ENCODE results near the gene PALS2. TPM values are rescaled to one million over a fixed set of nuclear protein-coding genes. Genes with fewer than 3 reads are reported as not detected.

Gene PALS2
- total and polyA plus RNA-seq, 9 of the 15 experiments (the other 6 are each of a cell fraction or from before 2014, with no cell fraction given) = 5.9 to 35.0 (median 17.7) TPM

DNA sequence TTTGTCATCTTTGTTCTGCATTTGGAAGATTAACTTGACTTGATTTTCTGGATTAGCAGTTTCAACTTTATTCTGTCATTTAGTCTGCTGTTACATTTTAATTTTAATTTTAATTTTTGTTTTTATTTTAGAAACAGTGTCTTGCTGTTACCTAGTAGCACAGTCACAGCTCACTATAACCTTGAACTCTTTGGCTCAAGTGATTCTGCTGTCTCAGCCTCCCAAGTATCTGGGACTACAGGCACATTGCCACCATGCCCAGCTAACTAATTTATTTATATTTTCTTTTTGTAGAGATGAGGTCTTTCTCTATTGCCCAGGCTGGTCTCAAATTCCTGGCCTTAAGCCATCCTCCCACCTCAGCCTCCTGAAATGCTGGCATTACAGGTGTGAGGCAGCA is 35.3 kb downstream of the PALS2 start:
- BruUV-seq (replicated peaks) = no TSS peak
- Histone ChIP-seq H3K4me2 (ENCODE audit: insufficient read depth, low read length) (no peak overlapping the region), H2AFZ (ENCODE audit: low read depth, low read length) (no peak overlapping the region), H3K9me3 (replicated peaks; ENCODE audit: control insufficient read depth, insufficient read depth, low read depth, low read length) (no peaks in the 10 kb centered on the region), H3K79me2 (ENCODE audit: control insufficient read depth, insufficient read depth, low read length) (peaks cover 48% of the 10 kb centered on the region), H3K9me1 (ENCODE audit: control insufficient read depth, insufficient read depth, low read length) (no peaks in the 10 kb centered on the region), H3K4me3 (no peak overlapping the region), H3K27ac (ENCODE audit: extremely low read depth, low read depth, low read length) (no peak overlapping the region), H3K9ac (ENCODE audit: insufficient read depth in 1 of 2, low read depth in 2 of 2, low read length in 2 of 2) (no peak overlapping the region), H4K20me1 (replicated peaks; ENCODE audit: control insufficient read depth, insufficient read depth, low read length) (no peaks in the 10 kb centered on the region), H3K4me1 (replicated peaks in 1 of 2; ENCODE audit: control insufficient read depth in 2 of 2, insufficient read depth in 2 of 2, low read length in 2 of 2) (peaks cover 0 to 3% of the 10 kb centered on the region in 2 experiments; a peak in 3 of 5 replicates), H3K27me3 (ENCODE audit: control insufficient read depth in 2 of 2, insufficient read depth in 2 of 2, low read length in 2 of 2) (no peaks in the 10 kb centered on the region), H3K36me3 (ENCODE audit: control insufficient read depth, insufficient read depth, low read length) (no peaks in the 10 kb centered on the region)
- intact Hi-C loops (cut with micrococcal nuclease) (no loop called here), in situ Hi-C loops (cut with MboI) (no loop called here)
- CTCF ChIA-PET (ENCODE audit: low intra/inter-chr PET ratio) = no interaction called here
- DNase-seq (ENCODE audit: extremely low read depth in 1 of 4, low spot score in 3 of 4) (no peak), ATAC-seq (no peak), FAIRE-seq (no peak)
- POLR2A ChIA-PET = no interaction called here
- TF ChIP-seq NFE2L1 (tag; IDR thresholded peaks at IDR 0.05; ENCODE audit: borderline replicate concordance, low read depth) (no peak), CC2D1A (IDR thresholded peaks at IDR 0.05) (no peak), THRA (IDR thresholded peaks at IDR 0.05) (no peak), THAP7 (CRISPR knock-in tag; IDR thresholded peaks at IDR 0.05) (no peak), KDM5B (IDR thresholded peaks at IDR 0.05; ENCODE audit: insufficient replicate concordance, low read depth, low read length) (no peak), ZHX1 (conservative IDR thresholded peaks at IDR 0.05; ENCODE audit: low read length) (no peak), TEAD2 (tag; IDR thresholded peaks at IDR 0.05) (no peak), TFAM (CRISPR knock-in tag; conservative IDR thresholded peaks at IDR 0.05) (no peak), ZNF592 (IDR thresholded peaks at IDR 0.05) (no peak), ZNF444 (CRISPR knock-in tag; IDR thresholded peaks at IDR 0.05) (no peak), COPS2 (conservative IDR thresholded peaks at IDR 0.05) (no peak)
- TF ChIP-seq, protein P1, sequence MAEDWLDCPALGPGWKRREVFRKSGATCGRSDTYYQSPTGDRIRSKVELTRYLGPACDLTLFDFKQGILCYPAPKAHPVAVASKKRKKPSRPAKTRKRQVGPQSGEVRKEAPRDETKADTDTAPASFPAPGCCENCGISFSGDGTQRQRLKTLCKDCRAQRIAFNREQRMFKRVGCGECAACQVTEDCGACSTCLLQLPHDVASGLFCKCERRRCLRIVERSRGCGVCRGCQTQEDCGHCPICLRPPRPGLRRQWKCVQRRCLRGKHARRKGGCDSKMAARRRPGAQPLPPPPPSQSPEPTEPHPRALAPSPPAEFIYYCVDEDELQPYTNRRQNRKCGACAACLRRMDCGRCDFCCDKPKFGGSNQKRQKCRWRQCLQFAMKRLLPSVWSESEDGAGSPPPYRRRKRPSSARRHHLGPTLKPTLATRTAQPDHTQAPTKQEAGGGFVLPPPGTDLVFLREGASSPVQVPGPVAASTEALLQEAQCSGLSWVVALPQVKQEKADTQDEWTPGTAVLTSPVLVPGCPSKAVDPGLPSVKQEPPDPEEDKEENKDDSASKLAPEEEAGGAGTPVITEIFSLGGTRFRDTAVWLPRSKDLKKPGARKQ (CRISPR knock-in tag; IDR thresholded peaks at IDR 0.05) = no peak
